DOHH2 (cell line): ENCODE data around the gene CARM1.

Experiments
- EZH2phosphoT487 ChIP-seq: fragments of 200-600 bp; sonication (generic); IDR thresholded peaks from 2 replicates; pipeline ENCODE4 v1.6.1; 2017; ENCODE audit warnings: borderline replicate concordance, mild to moderate bottlenecking, antibody characterized with exemption, low read length, moderate library complexity, mixed read lengths
- TF ChIP-seq, protein P1 (sequence below): fragments of 200-600 bp; sonication (generic); IDR thresholded peaks from one replicate; pipeline ENCODE4 v1.5.1; 2014; ENCODE audit warnings: antibody characterized with exemption, mild to moderate bottlenecking, low read depth, low read length; ENCODE audit not compliant: poor library complexity, severe bottlenecking

DNA sequence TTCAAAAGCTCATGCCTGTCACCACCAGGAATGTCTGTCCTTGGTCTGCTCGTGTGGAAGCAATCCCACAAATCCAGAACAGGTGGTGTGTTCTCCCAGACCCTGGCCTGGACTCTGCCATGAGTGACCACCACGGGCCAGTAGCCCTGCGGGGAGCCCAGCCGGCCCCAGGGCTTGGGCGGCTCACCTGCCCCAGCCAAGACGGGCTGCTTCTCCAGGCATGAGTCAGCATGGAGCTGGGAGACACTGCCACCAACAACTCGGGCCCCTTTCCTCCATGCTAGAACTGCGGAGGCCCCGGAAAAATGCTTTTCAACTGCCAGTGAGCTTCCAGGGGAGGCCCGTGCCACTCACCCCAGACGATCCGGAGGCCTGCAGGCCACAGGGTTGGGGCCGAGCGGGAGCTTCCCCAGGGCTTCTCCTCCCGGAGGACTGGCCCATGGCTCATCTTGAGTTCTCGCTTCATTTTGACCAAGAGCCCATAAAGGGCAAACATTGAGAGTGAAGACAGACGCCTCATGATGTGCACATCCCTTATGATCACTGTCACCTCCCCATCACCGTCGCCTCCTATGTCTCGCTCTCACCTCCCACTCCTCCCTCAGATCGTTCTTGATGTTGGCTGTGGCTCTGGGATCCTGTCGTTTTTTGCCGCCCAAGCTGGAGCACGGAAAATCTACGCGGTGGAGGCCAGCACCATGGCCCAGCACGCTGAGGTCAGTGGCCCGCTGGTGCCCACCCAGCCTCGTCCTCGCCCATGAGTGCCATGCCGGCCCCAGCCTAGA is 40.4 kb downstream of the CARM1 start:
- TF ChIP-seq, protein P1, sequence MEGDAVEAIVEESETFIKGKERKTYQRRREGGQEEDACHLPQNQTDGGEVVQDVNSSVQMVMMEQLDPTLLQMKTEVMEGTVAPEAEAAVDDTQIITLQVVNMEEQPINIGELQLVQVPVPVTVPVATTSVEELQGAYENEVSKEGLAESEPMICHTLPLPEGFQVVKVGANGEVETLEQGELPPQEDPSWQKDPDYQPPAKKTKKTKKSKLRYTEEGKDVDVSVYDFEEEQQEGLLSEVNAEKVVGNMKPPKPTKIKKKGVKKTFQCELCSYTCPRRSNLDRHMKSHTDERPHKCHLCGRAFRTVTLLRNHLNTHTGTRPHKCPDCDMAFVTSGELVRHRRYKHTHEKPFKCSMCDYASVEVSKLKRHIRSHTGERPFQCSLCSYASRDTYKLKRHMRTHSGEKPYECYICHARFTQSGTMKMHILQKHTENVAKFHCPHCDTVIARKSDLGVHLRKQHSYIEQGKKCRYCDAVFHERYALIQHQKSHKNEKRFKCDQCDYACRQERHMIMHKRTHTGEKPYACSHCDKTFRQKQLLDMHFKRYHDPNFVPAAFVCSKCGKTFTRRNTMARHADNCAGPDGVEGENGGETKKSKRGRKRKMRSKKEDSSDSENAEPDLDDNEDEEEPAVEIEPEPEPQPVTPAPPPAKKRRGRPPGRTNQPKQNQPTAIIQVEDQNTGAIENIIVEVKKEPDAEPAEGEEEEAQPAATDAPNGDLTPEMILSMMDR: no peak
- no peak for TF ChIP-seq EZH2phosphoT487
